T-helper 9 cell (primary cell): ENCODE data around the gene MAP3K13.

Experiments
- DNase-seq: peaks from one replicate; pipeline ENCODE4 v3.0.0-alpha.2; 2020
- total RNA-seq, 2 donors: gene quantifications; one replicate each; lab custom pipeline; 2026; lab: John Stamatoyannopoulos, UW

MAP3K13 gene, protein sequence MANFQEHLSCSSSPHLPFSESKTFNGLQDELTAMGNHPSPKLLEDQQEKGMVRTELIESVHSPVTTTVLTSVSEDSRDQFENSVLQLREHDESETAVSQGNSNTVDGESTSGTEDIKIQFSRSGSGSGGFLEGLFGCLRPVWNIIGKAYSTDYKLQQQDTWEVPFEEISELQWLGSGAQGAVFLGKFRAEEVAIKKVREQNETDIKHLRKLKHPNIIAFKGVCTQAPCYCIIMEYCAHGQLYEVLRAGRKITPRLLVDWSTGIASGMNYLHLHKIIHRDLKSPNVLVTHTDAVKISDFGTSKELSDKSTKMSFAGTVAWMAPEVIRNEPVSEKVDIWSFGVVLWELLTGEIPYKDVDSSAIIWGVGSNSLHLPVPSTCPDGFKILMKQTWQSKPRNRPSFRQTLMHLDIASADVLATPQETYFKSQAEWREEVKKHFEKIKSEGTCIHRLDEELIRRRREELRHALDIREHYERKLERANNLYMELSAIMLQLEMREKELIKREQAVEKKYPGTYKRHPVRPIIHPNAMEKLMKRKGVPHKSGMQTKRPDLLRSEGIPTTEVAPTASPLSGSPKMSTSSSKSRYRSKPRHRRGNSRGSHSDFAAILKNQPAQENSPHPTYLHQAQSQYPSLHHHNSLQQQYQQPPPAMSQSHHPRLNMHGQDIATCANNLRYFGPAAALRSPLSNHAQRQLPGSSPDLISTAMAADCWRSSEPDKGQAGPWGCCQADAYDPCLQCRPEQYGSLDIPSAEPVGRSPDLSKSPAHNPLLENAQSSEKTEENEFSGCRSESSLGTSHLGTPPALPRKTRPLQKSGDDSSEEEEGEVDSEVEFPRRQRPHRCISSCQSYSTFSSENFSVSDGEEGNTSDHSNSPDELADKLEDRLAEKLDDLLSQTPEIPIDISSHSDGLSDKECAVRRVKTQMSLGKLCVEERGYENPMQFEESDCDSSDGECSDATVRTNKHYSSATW
- 6.0 to 12.2 reads per million in 2 donors for total RNA-seq

DNA sequence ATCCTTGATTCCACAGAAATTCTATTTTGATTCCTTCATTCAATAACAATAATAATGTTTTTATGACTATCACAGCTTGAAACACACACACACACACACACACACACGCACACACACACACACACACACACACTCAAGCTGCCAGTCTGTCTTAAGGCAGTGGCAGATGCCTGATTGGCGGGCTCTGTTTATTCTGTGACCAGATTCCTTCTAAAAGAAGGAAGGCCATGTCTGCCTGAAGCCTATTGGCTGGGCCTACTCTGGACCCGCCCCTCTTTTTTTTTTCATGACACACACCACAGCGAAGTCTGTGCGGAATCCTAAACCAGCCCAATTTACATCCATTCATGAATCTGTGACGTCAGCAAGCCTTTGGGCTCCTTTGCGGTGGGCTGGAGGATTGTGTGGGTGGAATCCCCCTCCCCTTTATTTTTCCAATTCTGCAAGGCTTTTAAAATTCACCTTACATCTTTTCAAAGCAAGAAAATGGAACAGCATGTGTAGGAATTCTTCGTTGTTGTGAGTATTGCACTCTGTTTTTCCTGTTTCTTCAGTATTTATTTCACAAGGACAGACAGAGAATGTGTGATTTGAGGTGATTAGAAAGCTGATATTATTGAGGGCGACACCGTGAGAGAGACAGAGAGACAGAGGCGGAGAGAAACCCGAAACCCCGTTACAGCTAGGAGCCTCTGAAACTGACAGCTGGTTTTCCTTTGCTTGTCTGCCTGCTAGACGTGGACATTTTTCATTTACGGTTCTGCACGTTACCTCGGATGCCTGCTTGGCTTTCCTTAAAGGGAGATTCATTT, at the start of gene MAP3K13:
TSS of gene MAP3K13 (plus strand) at position 287 of the 812 bp plus-strand sequence. CDS start 65,446 bp downstream, outside the sequence.
- no peak for DNase-seq

DNA sequence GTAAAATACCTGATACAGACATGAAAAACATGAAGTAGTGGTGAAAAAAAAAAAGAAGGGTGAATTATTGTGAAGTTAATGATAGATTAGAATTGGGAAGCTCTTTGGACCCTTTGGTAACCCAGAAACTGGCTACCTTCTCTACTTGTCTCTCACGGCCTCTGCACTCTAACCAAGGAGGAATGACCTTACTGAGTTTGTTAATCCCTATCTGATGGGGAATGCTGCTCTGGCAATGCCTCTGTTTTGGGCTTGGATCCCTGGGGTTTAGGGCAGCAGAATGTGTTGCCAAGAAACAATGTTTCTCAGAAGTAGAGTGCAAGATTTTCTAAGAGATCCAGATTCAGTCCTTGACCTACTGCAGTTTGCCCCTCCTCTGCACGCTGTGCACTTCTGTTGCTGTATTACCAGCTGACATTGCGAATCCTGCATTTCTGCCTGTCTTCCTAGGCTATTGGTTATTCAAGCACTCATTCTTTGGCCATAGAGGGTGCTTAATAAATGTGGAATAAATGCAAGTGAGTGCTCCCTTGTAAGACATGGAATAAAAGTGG, 49.2 kb upstream of the MAP3K13 start:
- DNase-seq, result no peak

DNA sequence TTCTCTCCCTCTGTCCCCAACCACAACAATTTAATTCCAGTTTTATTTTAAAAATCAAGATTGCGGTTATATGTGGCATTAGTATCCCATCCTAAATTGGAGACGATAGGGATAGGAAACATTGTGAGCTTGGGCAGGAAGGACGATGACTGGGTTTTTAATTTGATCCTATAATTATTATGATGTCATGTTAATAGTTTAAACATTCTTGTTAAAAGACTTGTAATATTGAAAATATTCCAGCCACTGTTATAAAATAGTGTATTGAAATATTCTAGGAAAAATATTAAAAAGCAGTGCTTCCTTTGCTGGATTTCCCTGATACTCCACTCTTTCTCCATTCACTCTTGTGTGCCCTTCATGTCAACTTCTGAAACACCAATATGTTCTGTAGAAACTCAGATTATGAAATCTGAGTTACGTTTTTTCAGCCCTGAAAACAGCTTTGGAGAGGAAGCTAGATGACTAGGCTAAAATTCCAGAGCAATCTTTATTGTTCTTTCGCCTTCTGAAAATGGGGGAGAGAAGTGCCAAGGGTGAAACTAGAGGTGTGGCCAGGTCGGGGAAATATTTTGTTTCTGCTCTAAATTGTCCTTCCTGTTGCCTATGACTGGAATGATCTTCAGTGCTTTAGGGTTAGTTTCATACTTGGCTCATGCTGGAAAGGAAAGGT, 46.1 kb upstream of the MAP3K13 start:
- DNase-seq, result no peak

DNA sequence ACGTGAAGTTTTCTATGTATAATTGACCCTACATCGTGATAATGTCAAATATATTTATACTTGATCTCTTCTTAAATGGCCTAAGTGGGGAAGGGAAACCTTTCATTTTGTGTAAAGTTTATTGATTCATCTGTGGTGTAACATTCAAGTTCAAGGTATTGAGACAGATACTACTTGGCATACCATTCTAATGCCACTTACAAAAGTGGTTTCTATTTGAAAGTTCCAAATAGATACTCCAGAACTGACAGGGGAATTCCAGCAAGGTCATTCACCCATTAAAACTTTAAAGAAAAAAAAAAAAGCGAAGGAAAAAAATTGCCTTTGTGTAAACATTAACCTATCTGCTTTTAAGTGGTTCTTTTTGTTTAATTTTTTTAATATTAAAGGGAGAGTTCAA, 45.3 kb upstream of the MAP3K13 start:
- DNase-seq, result no peak

DNA sequence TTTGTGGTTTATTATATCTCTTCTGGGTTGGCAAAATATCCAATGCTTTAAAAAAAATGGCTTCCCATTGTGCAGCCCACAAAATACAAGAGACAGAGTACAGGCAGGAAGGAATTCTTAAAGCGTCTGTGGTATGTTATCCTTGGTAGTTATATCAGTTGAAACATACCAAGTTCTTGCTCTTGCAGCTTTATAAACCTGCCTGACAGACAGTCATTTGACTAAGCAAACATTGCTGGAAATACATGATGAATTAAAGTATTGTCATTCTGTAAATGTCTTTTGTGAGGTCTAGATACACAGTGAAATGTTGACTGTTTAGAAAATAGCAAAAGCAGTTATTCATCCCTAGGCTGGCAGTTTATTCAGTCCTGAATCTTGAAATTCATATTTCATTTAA, 44.8 kb upstream of the MAP3K13 start:
- DNase-seq, result no peak

DNA sequence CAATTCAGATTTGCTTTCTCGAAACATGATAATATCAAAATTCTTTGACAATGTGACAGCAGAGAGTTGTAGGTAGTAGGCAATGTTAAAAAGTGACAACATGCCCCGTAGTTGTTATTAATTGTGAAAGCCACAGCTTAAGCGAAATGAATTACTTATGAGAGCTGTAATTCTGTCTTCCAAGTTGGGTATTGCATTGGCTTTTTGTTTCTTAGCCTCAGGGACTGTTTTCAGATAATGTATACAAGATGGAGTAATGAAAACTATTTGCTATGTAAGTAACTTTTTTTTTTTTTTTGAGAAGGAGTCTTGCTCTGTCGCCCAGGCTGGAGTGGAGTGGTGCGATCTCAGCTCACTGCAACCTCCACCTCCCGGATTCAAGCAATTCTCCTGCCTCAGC, 43.1 kb upstream of the MAP3K13 start:
- DNase-seq, result no peak

DNA sequence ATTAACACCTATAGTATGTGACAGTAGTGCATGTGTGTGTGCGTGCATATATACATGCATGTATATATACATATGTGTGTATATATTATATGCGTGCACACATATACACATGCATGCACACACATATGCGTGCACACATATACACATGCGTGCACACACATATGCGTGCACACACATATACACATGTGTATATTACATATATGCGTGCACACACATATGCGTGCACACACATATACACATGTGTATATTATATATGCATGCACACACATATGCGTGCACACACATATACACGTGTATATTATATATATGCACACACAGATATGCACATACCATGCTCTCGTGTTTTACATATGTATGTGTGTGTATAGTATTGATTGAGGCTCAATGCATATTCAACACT, 42.0 kb upstream of the MAP3K13 start:
- no peak for DNase-seq

DNA sequence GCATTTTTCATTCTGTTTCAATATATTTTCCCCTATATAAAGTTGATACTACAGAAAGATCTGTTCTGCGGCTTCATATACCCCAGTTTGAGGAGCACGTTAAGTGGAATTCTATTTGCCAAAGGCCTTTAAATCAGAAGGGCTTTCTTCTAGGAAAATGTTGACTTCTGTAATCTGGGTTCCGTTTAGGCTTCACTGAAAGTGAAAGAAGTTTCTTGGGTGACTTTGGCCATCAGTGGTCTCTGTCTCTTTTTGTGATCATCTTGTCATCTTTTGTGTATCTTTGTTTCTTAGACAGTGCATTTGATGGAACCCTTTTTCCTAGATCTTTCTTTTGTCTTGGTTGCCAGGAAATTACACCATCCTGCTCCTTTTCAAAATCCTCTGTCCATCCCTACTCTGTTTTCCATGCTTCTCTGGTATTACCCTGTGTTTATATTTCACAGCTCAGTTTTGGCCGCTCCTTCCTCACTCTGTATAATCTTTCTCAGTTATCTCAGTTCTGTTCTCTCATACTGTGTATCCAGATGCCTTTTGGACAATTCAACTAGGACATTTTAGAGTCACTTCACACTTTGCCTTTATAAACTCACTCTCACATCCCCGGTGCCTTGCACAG, 40.7 kb upstream of the MAP3K13 start:
- no peak for DNase-seq

DNA sequence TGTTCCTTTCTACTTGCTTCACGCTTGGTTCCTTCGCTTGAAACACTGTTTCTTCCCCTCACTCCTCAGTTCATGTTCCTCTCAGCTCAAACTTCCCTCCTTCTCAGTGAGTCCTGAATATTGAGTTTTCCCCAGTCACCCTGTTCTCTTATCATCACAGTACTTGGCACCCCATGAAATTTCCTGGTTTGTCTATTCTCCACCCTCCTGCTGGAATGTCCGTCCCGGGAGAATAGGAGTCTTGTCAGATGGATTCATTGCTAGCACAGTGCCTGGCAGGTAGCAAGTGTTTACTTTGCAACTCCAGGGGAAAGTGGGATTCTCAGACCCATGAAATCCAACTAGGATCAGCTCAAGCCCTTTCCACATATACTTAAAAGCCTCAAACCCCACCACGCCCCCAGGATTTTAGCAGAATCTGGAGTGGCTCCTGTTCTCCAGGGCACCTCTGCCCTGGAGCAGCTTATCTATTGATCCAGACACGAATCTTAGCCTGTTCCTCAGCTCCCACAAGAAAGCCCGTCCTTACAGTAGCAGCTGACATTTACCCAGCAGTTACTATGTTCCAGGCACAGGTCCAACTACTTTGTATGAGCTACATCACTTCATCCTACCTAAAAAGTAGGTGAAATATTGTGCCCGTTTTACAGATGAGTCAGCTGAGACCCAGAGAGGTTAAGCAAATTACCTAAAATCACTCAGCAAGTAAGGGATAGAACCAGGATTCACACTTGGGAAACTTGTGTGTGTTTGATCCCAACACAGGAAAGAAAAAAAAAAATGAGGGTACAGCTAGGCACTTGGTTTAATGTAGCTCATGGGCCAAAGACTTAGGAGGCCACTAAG, 36.8 kb upstream of the MAP3K13 start:
- no peak for DNase-seq

DNA sequence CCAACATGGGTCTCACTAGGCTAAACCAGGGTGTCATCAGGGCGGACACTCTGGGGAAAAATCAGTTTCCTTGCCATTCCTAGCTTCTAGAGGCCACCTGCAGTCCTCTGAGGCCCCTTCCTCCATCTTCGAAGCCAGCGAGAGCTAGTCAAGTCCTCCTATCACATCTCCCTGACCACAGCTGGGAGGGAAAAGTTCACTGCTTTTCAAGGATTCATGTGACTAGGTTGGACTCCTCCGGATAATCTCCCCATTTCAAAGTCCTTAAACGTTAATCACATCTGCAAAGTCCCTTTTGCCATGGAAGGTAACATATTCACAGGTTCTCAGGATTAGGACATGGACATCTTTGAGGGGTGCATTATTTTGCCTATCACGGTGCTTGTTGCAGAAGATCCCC, 35.9 kb upstream of the MAP3K13 start:
- DNase-seq, result no peak

DNA sequence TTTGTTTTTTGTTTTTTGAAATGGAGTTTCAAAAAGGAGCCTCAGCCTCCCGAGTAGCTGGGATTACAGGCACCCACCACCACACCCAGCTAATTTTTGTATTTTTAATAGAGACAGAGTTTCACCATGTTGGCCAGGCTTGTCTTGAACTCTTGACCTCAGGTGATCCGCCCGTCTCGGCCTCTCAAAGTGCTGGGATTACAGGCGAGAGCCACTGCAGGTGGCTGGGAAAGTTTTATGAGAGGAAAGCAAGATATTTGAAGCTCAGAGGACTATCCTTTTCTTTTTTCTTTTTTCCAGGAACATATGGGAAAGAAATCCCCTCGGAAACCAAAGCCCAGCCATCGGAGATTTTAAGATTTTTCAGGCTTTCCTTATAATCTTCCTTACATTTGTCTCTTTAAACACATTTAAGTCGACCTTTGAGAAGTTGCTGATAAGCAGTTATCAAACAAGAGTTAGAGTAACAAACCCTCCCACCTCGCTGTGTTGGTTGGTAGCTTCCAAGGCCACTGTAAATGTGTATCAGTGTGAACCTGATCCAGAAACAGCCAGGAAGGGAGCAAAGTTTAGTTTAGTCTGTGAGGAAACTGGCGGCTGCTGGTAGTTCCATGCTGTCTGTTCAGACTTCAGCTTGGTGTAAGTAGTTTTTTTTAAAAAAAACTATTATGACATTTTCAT, 34.5 kb upstream of the MAP3K13 start:
- DNase-seq, result no peak

DNA sequence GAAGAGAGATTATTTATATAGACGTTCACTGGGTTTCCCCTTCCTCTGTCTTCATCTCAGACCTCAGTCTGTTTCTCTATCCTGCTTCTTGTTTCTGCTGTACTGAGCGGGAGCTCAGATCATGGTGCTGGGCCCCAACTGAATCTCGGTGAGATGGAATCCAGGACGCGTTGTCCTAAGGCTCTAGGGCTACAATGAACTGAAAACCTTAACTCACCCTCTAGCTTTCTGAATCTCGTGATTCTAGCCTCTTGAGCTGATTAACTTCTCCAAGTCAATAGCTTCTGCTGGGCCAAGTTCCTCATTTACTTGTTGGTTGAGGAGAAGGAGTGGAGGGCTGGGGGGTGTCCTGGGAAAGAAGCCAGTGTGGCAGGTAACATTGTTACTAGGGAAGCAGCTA, 32.7 kb upstream of the MAP3K13 start:
- no peak for DNase-seq

DNA sequence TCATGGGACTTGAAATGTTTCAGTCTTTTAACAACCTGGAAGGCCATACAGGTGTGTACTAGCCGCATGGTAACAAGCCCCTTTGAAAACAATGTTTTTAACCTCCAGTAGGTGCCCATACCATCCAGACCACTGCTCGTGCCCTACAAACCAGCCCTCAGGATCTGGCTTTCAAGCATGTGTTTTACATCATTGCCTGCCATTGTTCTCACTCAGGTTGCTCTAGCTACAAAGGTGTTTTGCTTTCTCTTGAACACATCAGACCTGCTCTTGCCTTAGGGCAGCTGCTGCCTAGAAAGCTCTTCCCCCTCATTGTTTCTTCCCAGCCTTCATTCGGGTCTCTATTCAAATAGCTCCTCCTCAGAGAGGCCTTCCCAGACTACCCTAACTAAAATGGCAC, 32.3 kb upstream of the MAP3K13 start:
- no peak for DNase-seq

DNA sequence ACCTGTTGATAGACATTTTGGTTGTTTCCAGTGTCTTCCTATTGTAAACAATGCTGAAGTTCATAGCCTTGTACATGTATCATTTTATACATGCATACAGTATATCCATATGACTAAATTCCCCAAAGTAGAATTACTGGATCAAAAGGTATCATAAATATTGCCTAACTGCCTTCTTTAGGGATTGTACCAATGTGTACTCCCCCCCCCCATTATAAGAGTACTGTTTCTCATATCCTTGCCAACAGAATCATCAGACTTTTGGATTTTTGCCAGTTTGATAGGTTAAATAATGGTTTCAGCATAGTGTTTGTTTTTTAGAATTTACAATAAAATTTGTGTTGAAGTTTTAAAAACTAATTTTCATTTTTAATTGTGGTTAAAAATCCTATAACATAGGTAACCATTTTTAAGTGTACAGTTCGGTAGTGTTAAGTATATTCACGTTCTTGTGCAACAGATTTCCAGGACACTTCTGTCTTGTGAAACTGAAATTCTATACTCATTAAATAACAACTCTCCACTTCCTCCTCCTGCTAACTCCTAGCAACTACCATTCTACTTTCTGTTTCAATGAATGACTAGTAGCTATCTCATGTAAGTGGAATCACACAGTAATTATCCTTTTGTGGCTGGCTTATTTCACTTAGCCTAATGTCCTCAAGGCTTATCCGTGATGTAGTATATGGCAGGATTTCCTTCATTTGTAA, 30.8 kb upstream of the MAP3K13 start:
- DNase-seq, result no peak

DNA sequence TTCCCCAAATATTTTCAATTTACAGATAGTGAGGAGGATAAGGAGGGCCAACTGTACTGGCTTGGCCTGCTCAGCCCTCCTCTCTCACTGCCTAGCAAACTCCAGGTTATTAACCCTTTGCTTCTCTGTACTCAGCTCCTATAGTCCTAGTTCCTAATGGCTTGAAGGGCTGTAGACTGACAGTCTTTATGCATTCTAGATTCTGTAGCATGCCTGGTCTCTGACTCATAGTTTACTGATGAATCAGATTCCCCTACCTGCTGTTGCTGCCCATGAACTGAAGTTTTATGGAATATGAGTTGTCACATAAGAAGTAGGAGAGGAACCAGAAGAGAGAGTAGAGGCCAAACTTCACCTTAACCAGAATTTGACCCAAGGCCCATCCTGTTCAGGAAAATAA, 27.1 kb upstream of the MAP3K13 start:
- DNase-seq, result no peak

DNA sequence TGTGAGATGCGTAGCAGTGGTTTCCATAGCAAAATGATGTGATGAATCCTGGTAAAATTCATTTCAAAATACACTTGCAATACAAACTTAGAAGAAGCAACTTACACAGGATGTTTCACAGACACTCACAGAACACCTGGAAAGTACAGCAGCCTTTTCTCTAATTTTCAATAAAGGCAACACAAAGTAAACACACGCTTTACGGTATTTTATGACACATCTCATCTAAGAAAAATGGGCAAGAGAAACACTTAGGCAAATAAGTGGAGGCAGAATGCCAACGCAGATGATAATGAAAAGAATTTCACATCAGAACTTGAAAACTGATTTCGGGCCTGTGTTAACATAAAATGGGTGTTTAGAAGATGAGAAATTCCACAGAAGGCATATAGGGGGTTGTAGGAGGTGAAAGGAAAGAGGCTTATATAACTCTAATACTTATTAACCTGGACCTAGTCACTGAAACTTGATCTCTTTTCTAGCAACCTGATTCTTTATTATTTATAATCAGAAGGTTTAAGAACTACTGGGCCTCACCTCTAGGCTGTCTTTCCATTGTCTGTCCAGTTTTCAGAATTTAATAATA, 25.6 kb upstream of the MAP3K13 start:
- DNase-seq, result no peak

DNA sequence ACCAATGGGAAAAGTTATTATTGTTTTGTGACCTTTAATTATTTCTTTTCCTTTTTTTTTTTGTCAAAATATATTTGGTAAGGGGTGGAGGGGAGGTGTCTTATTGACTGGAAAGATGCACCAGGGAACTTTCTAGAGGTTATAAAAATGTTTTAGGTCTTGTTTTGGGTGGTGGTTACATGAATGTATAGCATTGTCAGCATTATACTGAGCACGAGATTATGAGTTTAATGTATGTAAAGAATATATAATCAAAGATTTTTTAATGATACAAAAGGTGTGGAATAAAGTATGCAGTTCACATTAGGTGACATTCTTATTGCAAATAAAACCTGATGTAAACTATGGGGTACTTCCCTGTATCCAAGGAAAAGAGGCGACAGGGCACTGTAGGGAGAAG, 23.0 kb upstream of the MAP3K13 start:
- DNase-seq, result no peak

DNA sequence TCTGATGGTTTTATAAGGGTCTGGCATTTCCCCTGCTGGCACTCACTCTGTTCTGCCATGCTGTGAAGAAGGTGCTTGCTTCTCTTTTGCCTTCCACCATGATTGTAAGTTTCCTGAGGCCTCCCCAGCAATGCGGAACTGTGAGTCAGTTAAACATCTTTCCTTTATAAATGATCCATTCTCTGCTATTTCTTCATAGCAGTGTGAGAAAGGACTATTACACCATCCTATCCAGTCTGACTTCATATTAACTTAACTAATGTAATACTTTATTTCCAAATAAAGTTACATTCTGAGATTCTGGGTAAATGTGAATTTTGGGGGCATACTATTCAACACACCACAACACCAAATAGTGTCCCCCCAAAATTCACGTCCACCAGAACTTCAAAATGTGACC, 22.2 kb upstream of the MAP3K13 start:
- no peak for DNase-seq
